Prostate gland (tissue), 2 donors: Measurements from ENCODE around the gene PTPRD.

Experiments
- CTCF ChIP-seq, 4 experiments: fragments of 200-600 bp in 2 of 4; fragments of 450-650 bp in 2 of 4; sonication (generic) in 2 of 4; IDR thresholded peaks; 1 replicate in 3 of 4; 2 replicates in 1 of 4; pipeline ENCODE4 v1.5.1; 2016 to 2019; ENCODE audit warnings: antibody characterized with exemption in 4 of 4, mild to moderate bottlenecking in 2 of 4, moderate library complexity in 2 of 4
- POLR2A ChIP-seq: fragments of 450-650 bp; IDR thresholded peaks from one replicate; pipeline ENCODE4 v1.6.1; 2016; ENCODE audit warnings: antibody characterized with exemption, mild to moderate bottlenecking

- TF ChIP-seq POLR2A = no peak
- no peak for TF ChIP-seq CTCF (IDR thresholded peaks at IDR 0.05)
Measured at GRCh38 chr9:8905731-8906130, 1707.1 kb downstream of the PTPRD start.
